Measurements from ENCODE around the gene YAE1. TPM values are rescaled to one million over a fixed set of nuclear protein-coding genes. Genes with fewer than 3 reads are reported as not detected.
A peak's percentile ranks its signal among the peaks of the same experiment; 100 is the strongest.

YAE1 gene
- polyA plus RNA-seq, 1 experiment = 49.0 TPM

GRCh38 chr7:39606941-39607340, 40.7 kb downstream of the YAE1 start:
- no peak for TF ChIP-seq CTCF (IDR thresholded peaks at IDR 0.05; ENCODE audit: low read depth, low read length)
- Histone ChIP-seq H3K27me3 (ENCODE audit: control insufficient read depth, insufficient read depth, low read length) (no peaks in the 10 kb centered on the region), H3K9me3 (ENCODE audit: control insufficient read depth, insufficient read depth, low read length) (no peaks in the 10 kb centered on the region), H3K27ac (ENCODE audit: low read depth, low read length) (no peak overlapping the region), H3K4me3 (ENCODE audit: low read depth, low read length) (no peak overlapping the region)
- DNase-seq (ENCODE audit: low read depth, low spot score) = no peak
- CTCF ChIA-PET = interaction anchor here (2.0 kb wide), 1 partner anchor 26 kb away, joined by 12 read pairs; no protein-coding TSS in a partner anchor
- POLR2A ChIA-PET = no interaction called here

GRCh38 chr7:39607865-39608264, 41.7 kb downstream of the YAE1 start:
- no peak for DNase-seq (ENCODE audit: low read depth, low spot score)
- H3K27me3 ChIP-seq (ENCODE audit: control insufficient read depth, insufficient read depth, low read length) = no peaks in the 10 kb centered on the region
- CTCF ChIA-PET = no interaction called here
- no peak overlapping the region for H3K4me3 ChIP-seq (ENCODE audit: low read depth, low read length)
- no peaks in the 10 kb centered on the region for H3K9me3 ChIP-seq (ENCODE audit: control insufficient read depth, insufficient read depth, low read length)
- H3K27ac ChIP-seq (ENCODE audit: low read depth, low read length) = no peak overlapping the region
- TF ChIP-seq CTCF (IDR thresholded peaks at IDR 0.05; ENCODE audit: low read depth, low read length) = no peak
- POLR2A ChIA-PET = no interaction called here

GRCh38 chr7:39608278-39608677, 42.1 kb downstream of the YAE1 start:
- TF ChIP-seq CTCF (IDR thresholded peaks at IDR 0.05; ENCODE audit: low read depth, low read length) = no peak
- no peaks in the 10 kb centered on the region for H3K9me3 ChIP-seq (ENCODE audit: control insufficient read depth, insufficient read depth, low read length)
- no peak overlapping the region for H3K27ac ChIP-seq (ENCODE audit: low read depth, low read length)
- no peak for DNase-seq (ENCODE audit: low read depth, low spot score)
- POLR2A ChIA-PET = no interaction called here
- no peaks in the 10 kb centered on the region for H3K27me3 ChIP-seq (ENCODE audit: control insufficient read depth, insufficient read depth, low read length)
- H3K4me3 ChIP-seq (ENCODE audit: low read depth, low read length) = no peak overlapping the region
- CTCF ChIA-PET = interaction anchor here (1.0 to 2.4 kb wide), 3 partner anchors 28 to 288 kb away, joined by 3 to 10 read pairs (median 4); no protein-coding TSS in a partner anchor

GRCh38 chr7:39609113-39609934, 43.1 kb downstream of the YAE1 start:
- ChIA-PET POLR2A (interaction anchor here (0.6 to 1.9 kb wide), 7 partner anchors 13 to 763 kb away, joined by 3 to 16 read pairs (median 3); partner anchors contain the start of gene RALA), CTCF (interaction anchor here (0.9 to 2.4 kb wide), 4 partner anchors 12 to 287 kb away, joined by 3 to 10 read pairs (median 4); no protein-coding TSS in a partner anchor)
- no peak for DNase-seq (ENCODE audit: low read depth, low spot score)
- Histone ChIP-seq H3K27ac (ENCODE audit: low read depth, low read length) (peak overlapping the region; percentile 96), H3K4me3 (ENCODE audit: low read depth, low read length) (peak overlapping the region; percentile 44), H3K27me3 (ENCODE audit: control insufficient read depth, insufficient read depth, low read length) (no peaks in the 10 kb centered on the region), H3K9me3 (ENCODE audit: control insufficient read depth, insufficient read depth, low read length) (no peaks in the 10 kb centered on the region)
- TF ChIP-seq CTCF (IDR thresholded peaks at IDR 0.05; ENCODE audit: low read depth, low read length) = 0 out of 2 replicates have a peak, but pooled peaks have one; percentile 13

GRCh38 chr7:39609935-39610263, 43.7 kb downstream of the YAE1 start:
- H3K4me3 ChIP-seq (ENCODE audit: low read depth, low read length) = peak overlapping the region; percentile 44
- H3K27me3 ChIP-seq (ENCODE audit: control insufficient read depth, insufficient read depth, low read length) = no peaks in the 10 kb centered on the region
- no peak for DNase-seq (ENCODE audit: low read depth, low spot score)
- no peaks in the 10 kb centered on the region for H3K9me3 ChIP-seq (ENCODE audit: control insufficient read depth, insufficient read depth, low read length)
- TF ChIP-seq CTCF (IDR thresholded peaks at IDR 0.05; ENCODE audit: low read depth, low read length) = no peak; the same call in 1 of the 2 replicates
- POLR2A ChIA-PET = interaction anchor here (0.7 to 1.9 kb wide), 5 partner anchors 12 to 100 kb away, joined by 3 to 16 read pairs (median 4); partner anchors contain the start of gene RALA
- peak overlapping the region; percentile 96 for H3K27ac ChIP-seq (ENCODE audit: low read depth, low read length)
- CTCF ChIA-PET = interaction anchor here (0.9 to 2.4 kb wide), 2 partner anchors 11 to 30 kb away, joined by 4 to 10 read pairs; no protein-coding TSS in a partner anchor
